ENCODE results near the gene GPT2. TPM values are rescaled to one million over a fixed set of nuclear protein-coding genes. Genes with fewer than 3 reads are reported as not detected.
A peak's percentile ranks its signal among the peaks of the same experiment; 100 is the strongest.

The GPT2 gene, protein sequence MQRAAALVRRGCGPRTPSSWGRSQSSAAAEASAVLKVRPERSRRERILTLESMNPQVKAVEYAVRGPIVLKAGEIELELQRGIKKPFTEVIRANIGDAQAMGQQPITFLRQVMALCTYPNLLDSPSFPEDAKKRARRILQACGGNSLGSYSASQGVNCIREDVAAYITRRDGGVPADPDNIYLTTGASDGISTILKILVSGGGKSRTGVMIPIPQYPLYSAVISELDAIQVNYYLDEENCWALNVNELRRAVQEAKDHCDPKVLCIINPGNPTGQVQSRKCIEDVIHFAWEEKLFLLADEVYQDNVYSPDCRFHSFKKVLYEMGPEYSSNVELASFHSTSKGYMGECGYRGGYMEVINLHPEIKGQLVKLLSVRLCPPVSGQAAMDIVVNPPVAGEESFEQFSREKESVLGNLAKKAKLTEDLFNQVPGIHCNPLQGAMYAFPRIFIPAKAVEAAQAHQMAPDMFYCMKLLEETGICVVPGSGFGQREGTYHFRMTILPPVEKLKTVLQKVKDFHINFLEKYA
- total RNA-seq (2022): 63.2 and 68.9 TPM in 2 replicates
- percentile 80 among the genes with signal in this experiment for Bru-seq, nascent RNA
- percentile 88 among the genes with signal in this experiment for BruChase-seq, experiment 1, labeled RNA remaining after a 6-hour chase
- percentile 77 among the genes with signal in this experiment for BruChase-seq, experiment 2, labeled RNA remaining after a 2-hour chase
- long read RNA-seq, transcript GPT2-205 (3 exons, 3,205 nt): minor isoform, 5 of 106 reads
- long read RNA-seq, transcript GPT2-201 (12 exons, 3,984 nt): major isoform, 60 of 106 reads
- long read RNA-seq, partial matches to known transcripts: 10 of 106 reads
- long read RNA-seq, other reads (novel, unspliced or antisense): 30 of 106 reads

DNA sequence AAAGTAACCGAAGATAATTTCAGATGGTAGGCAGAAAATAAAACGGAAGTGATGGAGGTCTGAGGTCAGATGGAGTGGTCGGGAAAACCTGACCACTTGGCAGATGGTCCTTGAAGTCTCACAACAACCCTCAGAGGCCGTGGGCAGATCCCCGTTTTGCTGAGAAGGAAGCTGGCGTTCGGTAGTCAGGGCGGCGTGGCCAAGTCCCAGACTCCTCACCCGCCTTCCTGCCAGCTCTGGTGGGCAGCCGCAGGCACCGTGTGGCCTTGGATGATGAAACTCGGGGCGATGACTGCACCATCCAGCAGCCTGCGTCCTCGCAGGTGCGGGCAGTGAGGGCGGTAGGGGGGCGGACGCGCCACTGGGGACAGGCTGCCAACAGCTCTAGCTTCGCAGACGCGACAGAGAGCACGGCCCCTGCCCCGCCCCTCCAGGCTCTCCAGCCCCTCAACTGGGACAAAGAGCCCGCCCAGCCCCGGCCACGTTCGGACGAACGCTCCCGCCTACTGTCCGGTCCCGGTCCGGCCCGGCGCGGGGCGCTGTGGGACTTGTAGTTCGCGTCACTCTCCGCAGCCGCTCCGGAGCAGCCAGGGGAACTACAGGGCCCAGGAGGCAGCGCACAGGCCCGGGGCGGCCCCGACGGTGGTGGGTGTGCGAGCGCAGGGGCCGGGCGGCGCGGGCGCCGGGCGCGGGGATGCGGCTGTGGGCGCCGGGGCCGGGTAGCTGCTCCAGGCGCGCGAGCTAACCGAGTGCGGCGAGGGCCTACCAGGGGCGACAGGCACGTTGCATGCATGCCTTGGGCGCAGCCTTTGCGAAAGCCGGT, at the start of gene GPT2:
TSS of gene GPT2 (plus strand) at position 673 of the 823 bp plus-strand sequence. CDS start 354 bp downstream, outside the sequence.
- Mint-ChIP-seq H3K27me3 (ENCODE audit: unreplicated experiment) (no peaks in the 10 kb centered on the region), H3K4me1 (ENCODE audit: low read depth, unreplicated experiment) (peaks cover 50% of the 10 kb centered on the region), H3K9me3 (ENCODE audit: low read depth, unreplicated experiment) (no peaks in the 10 kb centered on the region), H3K4me3 (ENCODE audit: low read depth, unreplicated experiment) (peak within 1 kb of the TSS; percentile 82), H3K36me3 (ENCODE audit: insufficient read depth, unreplicated experiment) (peaks cover 48% of the 10 kb centered on the region), H3K27ac (ENCODE audit: unreplicated experiment) (peak within 1 kb of the TSS; percentile 97)
- BruUV-seq (replicated peaks): no TSS peak
- DNase-seq: peak; percentile 100
- CTCF ChIA-PET: interaction anchor here (0.5 to 1.8 kb wide), 14 partner anchors 10 to 136 kb away, joined by 3 to 7 read pairs (median 4); no protein-coding TSS in a partner anchor
- TF ChIP-seq, protein P1, sequence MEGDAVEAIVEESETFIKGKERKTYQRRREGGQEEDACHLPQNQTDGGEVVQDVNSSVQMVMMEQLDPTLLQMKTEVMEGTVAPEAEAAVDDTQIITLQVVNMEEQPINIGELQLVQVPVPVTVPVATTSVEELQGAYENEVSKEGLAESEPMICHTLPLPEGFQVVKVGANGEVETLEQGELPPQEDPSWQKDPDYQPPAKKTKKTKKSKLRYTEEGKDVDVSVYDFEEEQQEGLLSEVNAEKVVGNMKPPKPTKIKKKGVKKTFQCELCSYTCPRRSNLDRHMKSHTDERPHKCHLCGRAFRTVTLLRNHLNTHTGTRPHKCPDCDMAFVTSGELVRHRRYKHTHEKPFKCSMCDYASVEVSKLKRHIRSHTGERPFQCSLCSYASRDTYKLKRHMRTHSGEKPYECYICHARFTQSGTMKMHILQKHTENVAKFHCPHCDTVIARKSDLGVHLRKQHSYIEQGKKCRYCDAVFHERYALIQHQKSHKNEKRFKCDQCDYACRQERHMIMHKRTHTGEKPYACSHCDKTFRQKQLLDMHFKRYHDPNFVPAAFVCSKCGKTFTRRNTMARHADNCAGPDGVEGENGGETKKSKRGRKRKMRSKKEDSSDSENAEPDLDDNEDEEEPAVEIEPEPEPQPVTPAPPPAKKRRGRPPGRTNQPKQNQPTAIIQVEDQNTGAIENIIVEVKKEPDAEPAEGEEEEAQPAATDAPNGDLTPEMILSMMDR (IDR thresholded peaks at IDR 0.05; ENCODE audit: unreplicated experiment): peak; percentile 13
- intact Hi-C loops (cut with micrococcal nuclease; ENCODE audit: unreplicated experiment): loop anchor here (2.0 kb wide), 1 partner anchor 29 kb away; no protein-coding TSS in a partner anchor

DNA sequence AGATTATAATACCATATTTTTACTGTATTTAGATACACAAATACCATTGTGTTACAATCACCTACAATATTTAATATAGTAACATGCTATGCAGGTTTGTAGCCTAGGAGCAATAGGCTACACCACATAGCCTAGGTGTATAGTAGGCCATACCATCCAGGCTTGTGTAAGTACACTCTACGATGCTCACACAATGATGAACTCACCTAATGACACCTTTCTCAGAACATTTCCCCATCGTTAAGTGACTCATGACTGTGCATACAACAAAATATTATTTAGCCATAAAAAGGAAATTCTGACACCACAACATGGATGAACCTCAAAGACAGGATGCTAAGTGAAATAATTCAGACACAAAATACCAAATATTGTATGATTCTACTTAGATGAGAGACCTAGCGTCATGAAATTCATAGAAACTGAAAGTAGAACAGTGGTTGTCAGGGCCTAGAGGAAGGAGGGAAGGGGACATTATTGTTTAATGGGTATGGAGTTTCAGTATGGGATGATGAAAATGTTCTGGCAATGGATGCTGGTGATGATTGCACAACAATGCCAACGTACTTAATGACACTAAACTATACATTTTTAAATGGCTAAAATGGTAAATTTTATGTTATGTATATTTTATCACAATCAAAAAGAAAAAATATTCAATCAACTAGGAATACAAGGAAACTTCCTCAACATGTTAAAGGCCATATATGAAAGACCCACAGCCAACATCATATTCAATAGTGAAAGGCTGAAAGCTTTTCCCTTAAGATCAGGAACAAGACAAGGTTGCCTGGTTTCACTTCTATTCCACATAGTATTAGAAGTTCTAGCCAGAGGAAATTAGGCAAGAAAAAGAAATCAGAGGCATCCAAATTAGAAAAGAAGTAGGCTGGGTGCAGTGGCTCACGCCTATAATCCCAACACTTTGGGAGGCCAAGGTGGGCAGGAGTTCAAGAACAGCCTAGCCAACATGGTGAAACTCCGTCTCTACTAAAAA, 47.3 kb upstream of the GPT2 start:
- TF ChIP-seq, protein P1 (IDR thresholded peaks at IDR 0.05; ENCODE audit: unreplicated experiment): no peak
- Mint-ChIP-seq H3K27ac (ENCODE audit: unreplicated experiment) (no peak overlapping the region), H3K36me3 (ENCODE audit: insufficient read depth, unreplicated experiment) (no peaks in the 10 kb centered on the region), H3K9me3 (ENCODE audit: low read depth, unreplicated experiment) (no peaks in the 10 kb centered on the region), H3K4me3 (ENCODE audit: low read depth, unreplicated experiment) (no peak overlapping the region), H3K4me1 (ENCODE audit: low read depth, unreplicated experiment) (peaks cover 37% of the 10 kb centered on the region), H3K27me3 (ENCODE audit: unreplicated experiment) (no peaks in the 10 kb centered on the region)
- intact Hi-C loops (cut with micrococcal nuclease; ENCODE audit: unreplicated experiment): no loop called here
- CTCF ChIA-PET: no interaction called here
- no TSS peak for BruUV-seq (replicated peaks)
- DNase-seq: no peak

DNA sequence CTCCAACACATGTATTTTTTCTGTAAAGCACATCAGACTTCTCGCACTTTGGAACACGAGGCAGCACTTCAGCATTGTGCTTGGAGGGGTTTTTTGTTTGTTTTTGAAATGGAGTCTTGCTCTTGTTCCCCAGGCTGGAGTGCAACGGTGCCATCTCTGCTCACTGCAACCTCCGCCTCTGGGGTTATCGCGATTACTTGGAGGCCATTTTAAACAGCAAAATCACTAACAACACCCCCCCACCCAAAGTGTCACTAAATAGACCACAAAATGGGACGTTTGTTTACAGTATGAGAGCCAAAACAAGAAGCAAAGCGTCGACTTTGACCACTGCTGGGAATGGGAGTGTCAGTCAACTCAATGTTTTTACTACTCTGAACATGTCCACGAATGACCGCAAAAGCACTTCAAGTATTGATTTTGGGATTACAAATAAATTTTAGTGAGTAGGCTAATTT, 44.1 kb upstream of the GPT2 start:
- Mint-ChIP-seq H3K27ac (ENCODE audit: unreplicated experiment) (no peak overlapping the region), H3K9me3 (ENCODE audit: low read depth, unreplicated experiment) (peaks cover 4% of the 10 kb centered on the region), H3K4me1 (ENCODE audit: low read depth, unreplicated experiment) (peaks cover 13% of the 10 kb centered on the region), H3K4me3 (ENCODE audit: low read depth, unreplicated experiment) (no peak overlapping the region), H3K36me3 (ENCODE audit: insufficient read depth, unreplicated experiment) (no peaks in the 10 kb centered on the region), H3K27me3 (ENCODE audit: unreplicated experiment) (no peaks in the 10 kb centered on the region)
- TF ChIP-seq, protein P1 (IDR thresholded peaks at IDR 0.05; ENCODE audit: unreplicated experiment): no peak
- DNase-seq: no peak
- CTCF ChIA-PET: interaction anchor here (0.6 to 0.9 kb wide), 2 partner anchors 16 to 27 kb away, joined by 3 read pairs; no protein-coding TSS in a partner anchor
- no TSS peak for BruUV-seq (replicated peaks)
- intact Hi-C loops (cut with micrococcal nuclease; ENCODE audit: unreplicated experiment): no loop called here
